HepG2 (cell line): ENCODE results near the gene AFG1L. TPM values are rescaled to one million over a fixed set of nuclear protein-coding genes. Genes with fewer than 3 reads are reported as not detected.

Experiments
- ATAC-seq: fragments of 200-7000 bp; cut with Tn5 transposase; 3 replicates; pipeline ENCODE4 v1.9.1; 2020; ENCODE audit warnings: mild to moderate bottlenecking, moderate library complexity
- BruUV-seq: library from RNA; stranded (reverse); fragments of 400-500 nt; replicated peaks from 2 replicates; lab custom pipeline; 2021; lab: Mats Ljungman, UMichigan
- CTCF ChIA-PET: fragments of 300-600 bp; formaldehyde crosslinking; extraction: SDS; loops from one replicate; lab custom pipeline; 2021; ENCODE audit warnings: low total read pairs, inconsistent platforms, low intra/inter-chr PET ratio; lab: Yijun Ruan, JAX
- POLR2A ChIA-PET: fragments of 350-600 bp; sonication (Branson Sonifier 250); formaldehyde crosslinking; loops from one replicate; lab custom pipeline; 2020; ENCODE audit warnings: antibody characterized with exemption, inconsistent platforms; lab: Yijun Ruan, JAX
- DNase-seq: peaks from one replicate; pipeline ENCODE4 v3.0.0-alpha.2; 2015; ENCODE audit warnings: low spot score
- FAIRE-seq: peaks from 3 replicates; lab custom pipeline; 2011; peaks lifted over from hg19 to GRCh38; lab: Jason Lieb, UNC
- H2AFZ ChIP-seq: one replicate; pipeline ENCODE4 v1.6.1; 2011; ENCODE audit warnings: low read length, inconsistent platforms
- H3K27ac ChIP-seq: fragments of 300-600 bp; 3 replicates; pipeline ENCODE4 v1.8.0; 2011; ENCODE audit warnings: mixed run types, mild to moderate bottlenecking, mixed read lengths, low read length, inconsistent platforms; ENCODE audit not compliant: insufficient read depth; ENCODE audit errors: extremely low read length
- H3K27me3 ChIP-seq, 2 experiments: fragments of 200-600 bp in 1 of 2; 2 replicates in 1 of 2; 3 replicates in 1 of 2; pipeline versions ENCODE4 v1.6.0 to v1.8.0; 2011; ENCODE audit warnings: low read length in 2 of 2, mild to moderate bottlenecking in 2 of 2, moderate library complexity in 2 of 2, inconsistent platforms in 1 of 2; ENCODE audit not compliant: insufficient read depth in 2 of 2, control insufficient read depth in 1 of 2
- H3K36me3 ChIP-seq, 2 experiments: fragments of 200-600 bp in 1 of 2; replicated peaks in 1 of 2; 2 replicates in 1 of 2; 3 replicates in 1 of 2; pipeline versions ENCODE4 v1.5.1 to v1.8.0; 2011; ENCODE audit warnings: low read length in 2 of 2, inconsistent platforms in 1 of 2; ENCODE audit not compliant: insufficient read depth in 2 of 2, control insufficient read depth in 1 of 2
- H3K4me1 ChIP-seq: 2 replicates; pipeline ENCODE4 v1.5.1; 2012; ENCODE audit warnings: low read length, inconsistent platforms; ENCODE audit not compliant: insufficient read depth
- H3K4me2 ChIP-seq: 2 replicates; pipeline ENCODE4 v1.6.0; 2011; ENCODE audit warnings: low read depth, low read length, inconsistent platforms
- H3K4me3 ChIP-seq, 3 experiments: fragments of 200-600 bp in 1 of 3; sonication (generic), shearing (Covaris generic) in 1 of 3; replicated peaks in 1 of 3; 2 replicates each; pipeline ENCODE4 v1.5.1; 2011 to 2016; ENCODE audit warnings: low read length in 3 of 3, inconsistent platforms in 2 of 3, low read depth in 2 of 3, mild to moderate bottlenecking in 2 of 3, control low read depth in 1 of 3, mixed read lengths in 1 of 3; ENCODE audit not compliant: insufficient read depth in 1 of 3
- H3K79me2 ChIP-seq: one replicate; pipeline ENCODE4 v1.6.1; 2011; ENCODE audit warnings: low read length, inconsistent platforms; ENCODE audit not compliant: insufficient read depth
- H3K9ac ChIP-seq: 2 replicates; pipeline ENCODE4 v1.6.0; 2011; ENCODE audit warnings: mild to moderate bottlenecking, low read depth, low read length, inconsistent platforms; ENCODE audit not compliant: insufficient read depth
- H3K9me3 ChIP-seq: 2 replicates; pipeline ENCODE4 v1.5.1; 2012; ENCODE audit warnings: mild to moderate bottlenecking, low read length
- H4K20me1 ChIP-seq: 2 replicates; pipeline ENCODE4 v1.6.0; 2011; ENCODE audit warnings: inconsistent platforms, mild to moderate bottlenecking, low read length, moderate library complexity; ENCODE audit not compliant: insufficient read depth
- DMAP1 ChIP-seq: IDR thresholded peaks from 2 replicates; pipeline ENCODE4 v1.6.1; 2016
- DNMT1 ChIP-seq: sonication (generic); formaldehyde crosslinking; IDR thresholded peaks from 2 replicates; pipeline ENCODE4 v1.5.1; 2020; ENCODE audit warnings: mild to moderate bottlenecking, missing genetic modification reagents
- ETV5 ChIP-seq: IDR thresholded peaks from 2 replicates; pipeline ENCODE4 v1.6.1; 2018; ENCODE audit warnings: missing biosample characterization, missing genetic modification reagents, inconsistent platforms, borderline replicate concordance
- GABPA ChIP-seq, 2 experiments: IDR thresholded peaks; 2 replicates each; pipeline ENCODE4 v1.6.1; 2011 to 2016; ENCODE audit warnings: low read depth in 2 of 2, low read length in 1 of 2, missing biosample characterization in 1 of 2, missing genetic modification characterization in 1 of 2
- HHEX ChIP-seq: IDR thresholded peaks from 2 replicates; pipeline ENCODE4 v1.6.1; 2016; ENCODE audit warnings: control low read depth
- ONECUT2 ChIP-seq: sonication (generic); formaldehyde crosslinking; IDR thresholded peaks from 2 replicates; pipeline ENCODE4 v1.4.0; 2020; ENCODE audit warnings: missing genetic modification reagents
- RBFOX2 ChIP-seq: fragments of 200-400 bp; formaldehyde crosslinking; IDR thresholded peaks from 2 replicates; pipeline ENCODE4 v1.6.1; 2017; ENCODE audit warnings: low read depth, mild to moderate bottlenecking, low read length
- RFX3 ChIP-seq: IDR thresholded peaks from 2 replicates; pipeline ENCODE4 v1.6.1; 2016; ENCODE audit warnings: missing biosample characterization, missing genetic modification reagents
- SIN3A ChIP-seq: IDR thresholded peaks from 2 replicates; pipeline ENCODE4 v1.6.1; 2011; ENCODE audit warnings: low read depth, mild to moderate bottlenecking, control low read depth, low read length, borderline replicate concordance
- TEAD3 ChIP-seq: optimal IDR thresholded peaks from 2 replicates; pipeline ENCODE3; 2016; ENCODE audit warnings: borderline replicate concordance
- ZNF274 ChIP-seq: sonication (generic); formaldehyde crosslinking; IDR thresholded peaks from 2 replicates; pipeline ENCODE4 v1.5.1; 2020; ENCODE audit warnings: mild to moderate bottlenecking, missing genetic modification reagents
- ZNF709 ChIP-seq: sonication (generic); formaldehyde crosslinking; IDR thresholded peaks from 2 replicates; pipeline ENCODE4 v1.5.0; 2020; ENCODE audit warnings: mild to moderate bottlenecking, missing genetic modification reagents
- ZNF75D ChIP-seq: sonication (generic); formaldehyde crosslinking; IDR thresholded peaks from 2 replicates; pipeline ENCODE4 v1.8.1; 2023; ENCODE audit warnings: missing genetic modification reagents, mild to moderate bottlenecking, borderline replicate concordance
- ZNF839 ChIP-seq: sonication (generic); formaldehyde crosslinking; IDR thresholded peaks from 2 replicates; pipeline ENCODE4 v1.4.0; 2020; ENCODE audit warnings: missing genetic modification reagents, mild to moderate bottlenecking, borderline replicate concordance
- ZSCAN12 ChIP-seq: sonication (generic); formaldehyde crosslinking; IDR thresholded peaks from 2 replicates; pipeline ENCODE4 v1.9.0; 2021; ENCODE audit warnings: mild to moderate bottlenecking, missing genetic modification reagents
- WGBS: methylation state at CpG from one replicate; pipeline ENCODE4 v1.1.6; 2017; ENCODE audit warnings: low lambda C conversion rate; 5-methylcytosine and 5-hydroxymethylcytosine counted together
- in situ Hi-C: cut with HindIII; loops from 2 replicates; pipeline ENCODE4 v1.10.0; 2017; ENCODE audit warnings: low pct_unique_long_range_greater_than_20kb; ENCODE audit not compliant: extremely low pct_ligation_motif_present
- intact Hi-C: fragments of 100-400 bp; cut with micrococcal nuclease; formaldehyde crosslinking; loops from one replicate; pipeline ENCODE4 v1.10.0; 2022; ENCODE audit not compliant: unreplicated experiment
- polyA plus RNA-seq, 8 experiments: library from polyadenylated mRNA; depleted of rRNA in 3 of 8; stranded (reverse) in 7 of 8; unstranded in 1 of 8; fragments of >200 nt; fragmentation: Illumina TruSeq in 4 of 8; extraction: Trizol in 4 of 8; gene quantifications; 2 replicates each; pipeline versions ENCODE4 v1.2.1 to v1.2.3, GENCODE V29; 2011 to 2016; ENCODE audit warnings: low read depth in 4 of 8, missing spikeins in 1 of 8, mixed read lengths in 1 of 8; ENCODE audit not compliant: insufficient read depth in 1 of 8
- total RNA-seq, 5 experiments: library from RNA; depleted of rRNA; stranded (reverse); fragments of >200 nt; fragmentation: Illumina TruSeq; extraction: Trizol; gene quantifications; 2 replicates each; pipeline ENCODE4 v1.2.3, GENCODE V29; 2016; ENCODE audit warnings: low read depth in 1 of 5
- TF ChIP-seq, protein P1 (sequence below): sonication (generic); formaldehyde crosslinking; IDR thresholded peaks from 2 replicates; pipeline ENCODE4 v1.5.0; 2020; ENCODE audit warnings: mild to moderate bottlenecking, missing genetic modification reagents
- TF ChIP-seq, protein P2 (sequence below): IDR thresholded peaks from 2 replicates; pipeline ENCODE4 v1.6.1; 2012; ENCODE audit warnings: inconsistent platforms
- TF ChIP-seq, protein P3 (sequence below), 2 experiments: sonication (generic) in 1 of 2; formaldehyde crosslinking in 1 of 2; IDR thresholded peaks; 2 replicates each; pipeline versions ENCODE4 v1.4.0 to v1.6.1; 2018 to 2020; ENCODE audit warnings: missing genetic modification reagents in 2 of 2, borderline replicate concordance in 1 of 2, low read depth in 1 of 2, mild to moderate bottlenecking in 1 of 2, missing biosample characterization in 1 of 2
- TF ChIP-seq, protein P4 (sequence below): IDR thresholded peaks from 2 replicates; pipeline ENCODE4 v1.6.1; 2016

The AFG1L gene
- total and polyA plus RNA-seq, 2 of the 13 experiments (the other 11 are each of a cell fraction or from before 2014, with no cell fraction given): 3.1 to 14.0 TPM

DNA sequence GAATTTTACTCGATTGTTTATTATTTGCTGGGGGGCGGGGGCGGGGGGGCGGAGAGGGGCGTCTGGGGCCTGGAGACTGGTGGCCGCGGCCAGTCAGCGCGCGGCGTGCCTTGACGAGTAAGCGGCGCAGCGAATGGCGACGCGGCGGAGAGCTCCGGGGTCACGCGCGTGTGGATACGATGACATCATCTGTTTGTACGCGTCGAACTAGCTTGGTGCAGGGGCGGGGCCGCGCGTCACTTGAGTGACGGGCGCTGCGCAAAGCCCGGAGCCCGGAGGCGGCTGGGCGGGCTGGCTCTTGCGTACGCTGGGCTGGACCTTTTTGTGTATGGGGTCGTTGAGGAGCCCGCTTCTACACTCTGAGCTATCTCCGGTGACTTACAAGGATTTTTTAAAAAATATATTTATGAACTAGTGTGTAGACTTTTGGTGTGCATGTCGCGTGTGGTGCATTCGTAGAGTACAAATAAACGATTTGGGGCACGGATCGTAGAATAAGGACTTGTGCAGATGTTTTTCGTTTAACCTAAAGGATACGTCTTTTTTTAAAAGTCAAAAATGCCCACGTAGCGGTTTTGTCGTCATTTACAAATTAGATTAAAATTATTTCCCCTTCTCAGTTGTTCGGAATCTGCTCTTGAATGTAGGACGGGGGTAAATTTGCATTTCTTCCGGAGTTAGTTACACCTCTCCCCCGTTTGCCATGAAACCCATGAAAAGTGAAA lies 263.7 kb downstream of the AFG1L start:
- no peaks in the 10 kb centered on the region; a peak in 2 of 5 replicates for H3K27me3 ChIP-seq
- peaks cover 11% of the 10 kb centered on the region for H4K20me1 ChIP-seq
- H3K79me2 ChIP-seq: peaks cover 21% of the 10 kb centered on the region
- no TSS peak for BruUV-seq
- intact Hi-C loops (loop anchor here (5.0 kb wide), 1 partner anchor 279 kb away; no protein-coding TSS in a partner anchor), in situ Hi-C loops (no loop called here)
- FAIRE-seq (peak; percentile 67), DNase-seq (peak; percentile 94), ATAC-seq (peak; percentile 51)
- WGBS: under 1% methylated on average over 28 of the region's 58 CpGs
- no peak overlapping the region for H2AFZ ChIP-seq
- peak overlapping the region; percentile 88 for H3K9ac ChIP-seq
- H3K36me3 ChIP-seq: no peaks in the 10 kb centered on the region
- H3K4me1 ChIP-seq: peaks cover 48% of the 10 kb centered on the region
- H3K9me3 ChIP-seq: no peaks in the 10 kb centered on the region
- peak overlapping the region; percentile 99 for H3K4me2 ChIP-seq
- ChIA-PET POLR2A (interaction anchor here (0.9 to 3.1 kb wide), 14 partner anchors 9 to 601 kb away, joined by 3 to 16 read pairs (median 4); partner anchors contain the start of genes ARMC2, SEC63, SESN1 and SNX3), CTCF (no interaction called here)
- peak overlapping the region; percentile 90 to 99 (median 96) for H3K4me3 ChIP-seq
- peak overlapping the region; percentile 96 for H3K27ac ChIP-seq
- TF ChIP-seq ETV5 (peak; percentile 39), RBFOX2 (no peak), ONECUT2 (CRISPR knock-in tag) (no peak), GABPA (IDR thresholded peaks at IDR 0.05; ENCODE audit: low read depth, low read length) (no peak), GABPA (CRISPR knock-in tag; IDR thresholded peaks at IDR 0.05; ENCODE audit: low read depth) (peak; percentile 23; the same call in 1 of the 2 replicates), SIN3A (peak; percentile 65; the same call in 1 of the 2 replicates), DMAP1 (peak; percentile 69; the same call in 1 of the 2 replicates), ZNF274 (CRISPR knock-in tag) (no peak), ZNF75D (CRISPR knock-in tag) (no peak), ZSCAN12 (CRISPR knock-in tag) (0 out of 2 replicates have a peak, but pooled peaks have one; percentile 39), RFX3 (CRISPR knock-in tag) (no peak), ZNF709 (CRISPR knock-in tag) (no peak), ZNF839 (no peak), HHEX (CRISPR knock-in tag) (no peak), DNMT1 (CRISPR knock-in tag) (no peak), TEAD3 (peak; percentile 53)
- TF ChIP-seq, protein P1, sequence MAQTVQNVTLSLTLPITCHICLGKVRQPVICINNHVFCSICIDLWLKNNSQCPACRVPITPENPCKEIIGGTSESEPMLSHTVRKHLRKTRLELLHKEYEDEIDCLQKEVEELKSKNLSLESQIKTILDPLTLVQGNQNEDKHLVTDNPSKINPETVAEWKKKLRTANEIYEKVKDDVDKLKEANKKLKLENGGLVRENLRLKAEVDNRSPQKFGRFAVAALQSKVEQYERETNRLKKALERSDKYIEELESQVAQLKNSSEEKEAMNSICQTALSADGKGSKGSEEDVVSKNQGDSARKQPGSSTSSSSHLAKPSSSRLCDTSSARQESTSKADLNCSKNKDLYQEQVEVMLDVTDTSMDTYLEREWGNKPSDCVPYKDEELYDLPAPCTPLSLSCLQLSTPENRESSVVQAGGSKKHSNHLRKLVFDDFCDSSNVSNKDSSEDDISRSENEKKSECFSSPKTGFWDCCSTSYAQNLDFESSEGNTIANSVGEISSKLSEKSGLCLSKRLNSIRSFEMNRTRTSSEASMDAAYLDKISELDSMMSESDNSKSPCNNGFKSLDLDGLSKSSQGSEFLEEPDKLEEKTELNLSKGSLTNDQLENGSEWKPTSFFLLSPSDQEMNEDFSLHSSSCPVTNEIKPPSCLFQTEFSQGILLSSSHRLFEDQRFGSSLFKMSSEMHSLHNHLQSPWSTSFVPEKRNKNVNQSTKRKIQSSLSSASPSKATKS (CRISPR knock-in tag): no peak
- TF ChIP-seq, protein P2, sequence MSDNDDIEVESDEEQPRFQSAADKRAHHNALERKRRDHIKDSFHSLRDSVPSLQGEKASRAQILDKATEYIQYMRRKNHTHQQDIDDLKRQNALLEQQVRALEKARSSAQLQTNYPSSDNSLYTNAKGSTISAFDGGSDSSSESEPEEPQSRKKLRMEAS: peak; percentile 82
- TF ChIP-seq, protein P3, sequence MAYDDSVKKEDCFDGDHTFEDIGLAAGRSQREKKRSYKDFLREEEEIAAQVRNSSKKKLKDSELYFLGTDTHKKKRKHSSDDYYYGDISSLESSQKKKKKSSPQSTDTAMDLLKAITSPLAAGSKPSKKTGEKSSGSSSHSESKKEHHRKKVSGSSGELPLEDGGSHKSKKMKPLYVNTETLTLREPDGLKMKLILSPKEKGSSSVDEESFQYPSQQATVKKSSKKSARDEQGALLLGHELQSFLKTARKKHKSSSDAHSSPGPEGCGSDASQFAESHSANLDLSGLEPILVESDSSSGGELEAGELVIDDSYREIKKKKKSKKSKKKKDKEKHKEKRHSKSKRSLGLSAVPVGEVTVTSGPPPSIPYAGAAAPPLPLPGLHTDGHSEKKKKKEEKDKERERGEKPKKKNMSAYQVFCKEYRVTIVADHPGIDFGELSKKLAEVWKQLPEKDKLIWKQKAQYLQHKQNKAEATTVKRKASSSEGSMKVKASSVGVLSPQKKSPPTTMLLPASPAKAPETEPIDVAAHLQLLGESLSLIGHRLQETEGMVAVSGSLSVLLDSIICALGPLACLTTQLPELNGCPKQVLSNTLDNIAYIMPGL (CRISPR knock-in tag; IDR thresholded peaks at IDR 0.05; ENCODE audit: borderline replicate concordance in 1 of 2, low read depth in 1 of 2): peak; percentile 43 to 58; a peak in 1 of 4 replicates
- TF ChIP-seq, protein P4, sequence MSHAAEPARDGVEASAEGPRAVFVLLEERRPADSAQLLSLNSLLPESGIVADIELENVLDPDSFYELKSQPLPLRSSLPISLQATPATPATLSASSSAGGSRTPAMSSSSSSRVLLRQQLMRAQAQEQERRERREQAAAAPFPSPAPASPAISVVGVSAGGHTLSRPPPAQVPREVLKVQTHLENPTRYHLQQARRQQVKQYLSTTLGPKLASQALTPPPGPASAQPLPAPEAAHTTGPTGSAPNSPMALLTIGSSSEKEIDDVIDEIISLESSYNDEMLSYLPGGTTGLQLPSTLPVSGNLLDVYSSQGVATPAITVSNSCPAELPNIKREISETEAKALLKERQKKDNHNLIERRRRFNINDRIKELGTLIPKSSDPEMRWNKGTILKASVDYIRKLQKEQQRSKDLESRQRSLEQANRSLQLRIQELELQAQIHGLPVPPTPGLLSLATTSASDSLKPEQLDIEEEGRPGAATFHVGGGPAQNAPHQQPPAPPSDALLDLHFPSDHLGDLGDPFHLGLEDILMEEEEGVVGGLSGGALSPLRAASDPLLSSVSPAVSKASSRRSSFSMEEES (CRISPR knock-in tag): peak; percentile 88
